ENCODE measurements around the gene CLDN5. TPM values are rescaled to one million over a fixed set of nuclear protein-coding genes. Genes with fewer than 3 reads are reported as not detected.
"Not testable (repeated sequence)": the region's sequence is repeated elsewhere in the genome, so short reads cannot be mapped to it uniquely, and the experiment has no call there.

CLDN5 gene
- total and polyA plus RNA-seq, 4 donors = 4.0 to 69.2 (median 24.1) TPM

- ATAC-seq (ENCODE audit: low FRiP score) = no peak
- WGBS, 2 donors = 79% methylated on average over 7 of the region's 7 CpGs
- no peak for DNase-seq
- intact Hi-C loops (cut with DNase I) = no loop called here
- Histone ChIP-seq H3K4me3 (ENCODE audit: low read length in 2 of 2) (no peak overlapping the region), H3K4me1 (ENCODE audit: control insufficient read depth in 1 of 2, insufficient read depth in 2 of 2, low read length in 2 of 2) (no peaks in the 10 kb centered on the region), H3K36me3 (ENCODE audit: control insufficient read depth in 1 of 2, insufficient read depth in 2 of 2, low read length in 1 of 2) (no peaks in the 10 kb centered on the region), H3K27me3 (ENCODE audit: control insufficient read depth in 1 of 2, insufficient read depth in 2 of 2, low read length in 1 of 2) (no peaks in the 10 kb centered on the region), H3K9me3 (ENCODE audit: control insufficient read depth, low read length) (no peaks in the 10 kb centered on the region), H3K27ac (ENCODE audit: low read depth in 1 of 2, low read length in 2 of 2) (no peak overlapping the region)
These were observed 26.2 kb upstream of the CLDN5 start for GRCh38 chr22:19550382-19550781.

GRCh38 chr22:19549428-19549827 lies 25.2 kb upstream of the CLDN5 start:
- Histone ChIP-seq H3K36me3 (ENCODE audit: control insufficient read depth in 1 of 2, insufficient read depth in 2 of 2, low read length in 1 of 2) (no peaks in the 10 kb centered on the region), H3K27me3 (ENCODE audit: control insufficient read depth in 1 of 2, insufficient read depth in 2 of 2, low read length in 1 of 2) (no peaks in the 10 kb centered on the region), H3K27ac (ENCODE audit: low read depth in 1 of 2, low read length in 2 of 2) (no peak overlapping the region), H3K4me3 (ENCODE audit: low read length in 2 of 2) (no peak overlapping the region), H3K9me3 (ENCODE audit: control insufficient read depth, low read length) (no peaks in the 10 kb centered on the region), H3K4me1 (ENCODE audit: control insufficient read depth in 1 of 2, insufficient read depth in 2 of 2, low read length in 2 of 2) (no peaks in the 10 kb centered on the region)
- WGBS, 2 donors = 79 to 82% methylated on average over 7 of the region's 7 CpGs
- DNase-seq (no peak), ATAC-seq (ENCODE audit: low FRiP score) (no peak)
- intact Hi-C loops (cut with DNase I) = loop anchor here in 1 of 2 donors (5.0 kb wide), 1 partner anchor 43 kb away; no protein-coding TSS in a partner anchor

- H3K9me3 ChIP-seq (ENCODE audit: control insufficient read depth, low read length) = no peaks in the 10 kb centered on the region
- H3K4me1 ChIP-seq (ENCODE audit: control insufficient read depth in 1 of 2, insufficient read depth in 2 of 2, low read length in 2 of 2) = no peaks in the 10 kb centered on the region
- no peak overlapping the region for H3K4me3 ChIP-seq (ENCODE audit: low read length in 2 of 2)
- no peaks in the 10 kb centered on the region for H3K36me3 ChIP-seq (ENCODE audit: control insufficient read depth in 1 of 2, insufficient read depth in 2 of 2, low read length in 1 of 2)
- no peak for DNase-seq
- no peaks in the 10 kb centered on the region for H3K27me3 ChIP-seq (ENCODE audit: control insufficient read depth in 1 of 2, insufficient read depth in 2 of 2, low read length in 1 of 2)
- ATAC-seq (ENCODE audit: low FRiP score) = no peak
- intact Hi-C loops (cut with DNase I) = loop anchor here in 1 of 2 donors (5.0 kb wide), 1 partner anchor 43 kb away; no protein-coding TSS in a partner anchor
- H3K27ac ChIP-seq (ENCODE audit: low read depth in 1 of 2, low read length in 2 of 2) = no peak overlapping the region
- WGBS, 2 donors = 80 to 92% methylated on average over 2 of the region's 2 CpGs
These were observed 24.8 kb upstream of the CLDN5 start for GRCh38 chr22:19548964-19549363.

GRCh38 chr22:19548427-19548826 lies 24.2 kb upstream of the CLDN5 start:
- not testable (repeated sequence) for ATAC-seq (ENCODE audit: low FRiP score); H3K27ac ChIP-seq (ENCODE audit: low read depth in 1 of 2, low read length in 2 of 2); DNase-seq; H3K36me3 ChIP-seq (ENCODE audit: control insufficient read depth in 1 of 2, insufficient read depth in 2 of 2, low read length in 1 of 2); H3K27me3 ChIP-seq (ENCODE audit: control insufficient read depth in 1 of 2, insufficient read depth in 2 of 2, low read length in 1 of 2); H3K4me1 ChIP-seq (ENCODE audit: control insufficient read depth in 1 of 2, insufficient read depth in 2 of 2, low read length in 2 of 2); H3K9me3 ChIP-seq (ENCODE audit: control insufficient read depth, low read length); H3K4me3 ChIP-seq (ENCODE audit: low read length in 2 of 2)
- 92% methylated on average over 5 of the region's 5 CpGs for WGBS, 2 donors
- intact Hi-C loops (cut with DNase I) = loop anchor here in 1 of 2 donors (5.0 kb wide), 1 partner anchor 44 kb away; no protein-coding TSS in a partner anchor

- H3K36me3 ChIP-seq (ENCODE audit: control insufficient read depth in 1 of 2, insufficient read depth in 2 of 2, low read length in 1 of 2) = no peaks in the 10 kb centered on the region
- H3K4me3 ChIP-seq (ENCODE audit: low read length in 2 of 2) = no peak overlapping the region
- no peak for DNase-seq
- no peaks in the 10 kb centered on the region for H3K4me1 ChIP-seq (ENCODE audit: control insufficient read depth in 1 of 2, insufficient read depth in 2 of 2, low read length in 2 of 2)
- intact Hi-C loops (cut with DNase I) = loop anchor here in 1 of 2 donors (5.0 kb wide), 1 partner anchor 45 kb away; no protein-coding TSS in a partner anchor
- WGBS, 2 donors = 88 to 95% methylated on average over 7 to 8 of the region's 8 CpGs
- ATAC-seq (ENCODE audit: low FRiP score) = no peak
- no peak overlapping the region for H3K27ac ChIP-seq (ENCODE audit: low read depth in 1 of 2, low read length in 2 of 2)
- no peaks in the 10 kb centered on the region for H3K9me3 ChIP-seq (ENCODE audit: control insufficient read depth, low read length)
- H3K27me3 ChIP-seq (ENCODE audit: control insufficient read depth in 1 of 2, insufficient read depth in 2 of 2, low read length in 1 of 2) = no peaks in the 10 kb centered on the region
These were observed 23.4 kb upstream of the CLDN5 start for GRCh38 chr22:19547620-19548019.

GRCh38 chr22:19546680-19547079 lies 22.5 kb upstream of the CLDN5 start:
- H3K27me3 ChIP-seq (ENCODE audit: control insufficient read depth in 1 of 2, insufficient read depth in 2 of 2, low read length in 1 of 2) = no peaks in the 10 kb centered on the region
- DNase-seq = no peak
- intact Hi-C loops (cut with DNase I) = loop anchor here in 1 of 2 donors (5.0 kb wide), 1 partner anchor 46 kb away; no protein-coding TSS in a partner anchor
- no peaks in the 10 kb centered on the region for H3K4me1 ChIP-seq (ENCODE audit: control insufficient read depth in 1 of 2, insufficient read depth in 2 of 2, low read length in 2 of 2)
- no peak overlapping the region for H3K27ac ChIP-seq (ENCODE audit: low read depth in 1 of 2, low read length in 2 of 2)
- no peaks in the 10 kb centered on the region for H3K9me3 ChIP-seq (ENCODE audit: control insufficient read depth, low read length)
- no peak for ATAC-seq (ENCODE audit: low FRiP score)
- WGBS, 2 donors = 72 to 76% methylated on average over 6 of the region's 6 CpGs
- no peaks in the 10 kb centered on the region for H3K36me3 ChIP-seq (ENCODE audit: control insufficient read depth in 1 of 2, insufficient read depth in 2 of 2, low read length in 1 of 2)
- no peak overlapping the region for H3K4me3 ChIP-seq (ENCODE audit: low read length in 2 of 2)

GRCh38 chr22:19545935-19546207 lies 21.7 kb upstream of the CLDN5 start:
- H3K4me1 ChIP-seq (ENCODE audit: control insufficient read depth in 1 of 2, insufficient read depth in 2 of 2, low read length in 2 of 2) = no peaks in the 10 kb centered on the region
- no peaks in the 10 kb centered on the region for H3K36me3 ChIP-seq (ENCODE audit: control insufficient read depth in 1 of 2, insufficient read depth in 2 of 2, low read length in 1 of 2)
- intact Hi-C loops (cut with DNase I) = loop anchor here in 1 of 2 donors (5.0 kb wide), 1 partner anchor 46 kb away; no protein-coding TSS in a partner anchor
- ATAC-seq (ENCODE audit: low FRiP score) (no peak), DNase-seq (no peak)
- no peaks in the 10 kb centered on the region for H3K9me3 ChIP-seq (ENCODE audit: control insufficient read depth, low read length)
- WGBS, 2 donors = 80 to 83% methylated on average over 5 of the region's 5 CpGs
- H3K27me3 ChIP-seq (ENCODE audit: control insufficient read depth in 1 of 2, insufficient read depth in 2 of 2, low read length in 1 of 2) = no peaks in the 10 kb centered on the region
- H3K27ac ChIP-seq (ENCODE audit: low read depth in 1 of 2, low read length in 2 of 2) = no peak overlapping the region
- H3K4me3 ChIP-seq (ENCODE audit: low read length in 2 of 2) = no peak overlapping the region

- intact Hi-C loops (cut with DNase I) = no loop called here
- no peak for DNase-seq
- no peak overlapping the region for H3K27ac ChIP-seq (ENCODE audit: low read depth in 1 of 2, low read length in 2 of 2)
These were observed 19.9 kb upstream of the CLDN5 start for GRCh38 chr22:19543970-19544708.

GRCh38 chr22:19540394-19540793 lies 16.2 kb upstream of the CLDN5 start:
- DNase-seq (no peak), ATAC-seq (ENCODE audit: low FRiP score) (no peak)
- H3K36me3 ChIP-seq (ENCODE audit: control insufficient read depth in 1 of 2, insufficient read depth in 2 of 2, low read length in 1 of 2) = no peaks in the 10 kb centered on the region
- intact Hi-C loops (cut with DNase I) = no loop called here
- H3K27me3 ChIP-seq (ENCODE audit: control insufficient read depth in 1 of 2, insufficient read depth in 2 of 2, low read length in 1 of 2) = no peaks in the 10 kb centered on the region
- no peaks in the 10 kb centered on the region for H3K9me3 ChIP-seq (ENCODE audit: control insufficient read depth, low read length)
- H3K27ac ChIP-seq (ENCODE audit: low read depth in 1 of 2, low read length in 2 of 2) = no peak overlapping the region
- no peaks in the 10 kb centered on the region for H3K4me1 ChIP-seq (ENCODE audit: control insufficient read depth in 1 of 2, insufficient read depth in 2 of 2, low read length in 2 of 2)
- H3K4me3 ChIP-seq (ENCODE audit: low read length in 2 of 2) = no peak overlapping the region

More at GRCh38 chr22:19543970-19544708, 19.9 kb upstream of the CLDN5 start:
- H3K9me3 ChIP-seq (ENCODE audit: control insufficient read depth, low read length) = no peaks in the 10 kb centered on the region
- no peak overlapping the region for H3K4me3 ChIP-seq (ENCODE audit: low read length in 2 of 2)
- H3K27me3 ChIP-seq (ENCODE audit: control insufficient read depth in 1 of 2, insufficient read depth in 2 of 2, low read length in 1 of 2) = no peaks in the 10 kb centered on the region
- H3K36me3 ChIP-seq (ENCODE audit: control insufficient read depth in 1 of 2, insufficient read depth in 2 of 2, low read length in 1 of 2) = no peaks in the 10 kb centered on the region
- WGBS, 2 donors = 38 to 50% methylated on average over 16 of the region's 16 CpGs
- ATAC-seq (ENCODE audit: low FRiP score) = peak; percentile 79
- H3K4me1 ChIP-seq (ENCODE audit: control insufficient read depth in 1 of 2, insufficient read depth in 2 of 2, low read length in 2 of 2) = no peaks in the 10 kb centered on the region
